Immature natural killer cell (primary cell): Measurements from ENCODE around the gene MEIOB. TPM values are rescaled to one million over a fixed set of nuclear protein-coding genes. Genes with fewer than 3 reads are reported as not detected.

ENCODE experiments used
- DNase-seq, 3 donors: peaks; one replicate each; pipeline ENCODE4 v3.0.0; 2022; ENCODE audit warnings: mixed read lengths in 1 of 3
- H3K27ac Mint-ChIP-seq, 6 donors: one replicate each; pipeline ENCODE4 v1.8.0; 2020; ENCODE audit warnings: mixed read lengths in 6 of 6, mild to moderate bottlenecking in 5 of 6, inconsistent platforms in 4 of 6, moderate library complexity in 3 of 6
- H3K27me3 Mint-ChIP-seq, 3 donors: one replicate each; pipeline ENCODE4 v1.8.0; 2020 to 2021; ENCODE audit warnings: low read depth in 3 of 3, mild to moderate bottlenecking in 3 of 3, mixed read lengths in 3 of 3, moderate library complexity in 3 of 3, inconsistent platforms in 1 of 3
- H3K36me3 Mint-ChIP-seq, 3 donors: one replicate each; pipeline ENCODE4 v1.8.0; 2020; ENCODE audit warnings: mixed read lengths in 3 of 3, inconsistent platforms in 2 of 3, mild to moderate bottlenecking in 2 of 3
- H3K4me1 Mint-ChIP-seq, 2 donors: one replicate each; pipeline ENCODE4 v1.8.0; 2020; ENCODE audit warnings: inconsistent platforms in 2 of 2, mild to moderate bottlenecking in 2 of 2, mixed read lengths in 2 of 2, moderate library complexity in 1 of 2
- H3K4me3 Mint-ChIP-seq, 5 donors: one replicate each; pipeline ENCODE4 v1.8.0; 2020; ENCODE audit warnings: mild to moderate bottlenecking in 5 of 5, mixed read lengths in 5 of 5, inconsistent platforms in 3 of 5, moderate library complexity in 3 of 5
- H3K9me3 Mint-ChIP-seq, 6 donors: one replicate each; pipeline ENCODE4 v1.8.0; 2020; ENCODE audit warnings: mild to moderate bottlenecking in 6 of 6, mixed read lengths in 6 of 6, inconsistent platforms in 4 of 6, moderate library complexity in 3 of 6
- polyA plus RNA-seq, 3 donors: library from polyadenylated mRNA; unstranded; fragments of 300-500 nt; fragmentation: Illumina TruSeq; gene quantifications; one replicate each; pipeline ENCODE4 v1.2.3, GENCODE V29; 2021

The MEIOB gene
- polyA plus RNA-seq, 3 donors from 2014 or later = not detected

- H3K4me3 Mint-ChIP-seq = no peak overlapping the region
- no peaks in the 10 kb centered on the region for H3K36me3 Mint-ChIP-seq
- H3K9me3 Mint-ChIP-seq = no peaks in the 10 kb centered on the region
- peaks cover 5 to 12% (median 11%) of the 10 kb centered on the region in 3 donors for H3K27me3 Mint-ChIP-seq
- H3K4me1 Mint-ChIP-seq = no peaks in the 10 kb centered on the region
- H3K27ac Mint-ChIP-seq = no peak overlapping the region
- DNase-seq = no peak
Observed at GRCh38 chr16:1913327-1914083, 41.5 kb upstream of the MEIOB start.

GRCh38 chr16:1912215-1912543 lies 40.2 kb upstream of the MEIOB start:
- H3K4me3 Mint-ChIP-seq = no peak overlapping the region
- H3K27ac Mint-ChIP-seq = no peak overlapping the region
- H3K4me1 Mint-ChIP-seq = no peaks in the 10 kb centered on the region
- no peaks in the 10 kb centered on the region for H3K36me3 Mint-ChIP-seq
- H3K9me3 Mint-ChIP-seq = no peaks in the 10 kb centered on the region
- H3K27me3 Mint-ChIP-seq = peaks cover 5 to 12% (median 11%) of the 10 kb centered on the region in 3 donors
- no peak for DNase-seq

GRCh38 chr16:1911467-1912214 lies 39.7 kb upstream of the MEIOB start:
- Mint-ChIP-seq H3K9me3 (no peaks in the 10 kb centered on the region), H3K27ac (no peak overlapping the region), H3K27me3 (peaks cover 5 to 9% (median 8%) of the 10 kb centered on the region in 3 donors), H3K4me1 (no peaks in the 10 kb centered on the region), H3K36me3 (no peaks in the 10 kb centered on the region), H3K4me3 (no peak overlapping the region)
- no peak for DNase-seq

- Mint-ChIP-seq H3K4me3 (no peak overlapping the region), H3K27ac (no peak overlapping the region)
Observed at GRCh38 chr16:1909561-1910231, 37.7 kb upstream of the MEIOB start.

GRCh38 chr16:1908983-1909382 lies 37.0 kb upstream of the MEIOB start:
- Mint-ChIP-seq H3K36me3 (no peaks in the 10 kb centered on the region), H3K27ac (no peak overlapping the region), H3K4me3 (no peak overlapping the region)

More at GRCh38 chr16:1909561-1910231, 37.7 kb upstream of the MEIOB start:
- Mint-ChIP-seq H3K36me3 (no peaks in the 10 kb centered on the region), H3K4me1 (no peaks in the 10 kb centered on the region), H3K27me3 (peaks cover 3 to 4% (median 3%) of the 10 kb centered on the region in 3 donors), H3K9me3 (no peaks in the 10 kb centered on the region)
- no peak for DNase-seq

GRCh38 chr16:1908184-1908583 lies 36.2 kb upstream of the MEIOB start:
- no peaks in the 10 kb centered on the region for H3K36me3 Mint-ChIP-seq
- no peak overlapping the region for H3K4me3 Mint-ChIP-seq
- no peaks in the 10 kb centered on the region for H3K4me1 Mint-ChIP-seq
- peaks cover 0 to 5% (median 4%) of the 10 kb centered on the region in 3 donors for H3K27me3 Mint-ChIP-seq
- no peaks in the 10 kb centered on the region for H3K9me3 Mint-ChIP-seq
- no peak overlapping the region for H3K27ac Mint-ChIP-seq
- no peak for DNase-seq

More at GRCh38 chr16:1908983-1909382, 37.0 kb upstream of the MEIOB start:
- Mint-ChIP-seq H3K4me1 (no peaks in the 10 kb centered on the region), H3K27me3 (peaks cover 0 to 5% (median 4%) of the 10 kb centered on the region in 3 donors), H3K9me3 (no peaks in the 10 kb centered on the region)
- no peak for DNase-seq

GRCh38 chr16:1907226-1907860 lies 35.4 kb upstream of the MEIOB start:
- no peaks in the 10 kb centered on the region for H3K36me3 Mint-ChIP-seq
- H3K27ac Mint-ChIP-seq = no peak overlapping the region
- H3K4me3 Mint-ChIP-seq = no peak overlapping the region
- H3K27me3 Mint-ChIP-seq = peaks cover 2 to 7% (median 5%) of the 10 kb centered on the region in 3 donors
- H3K9me3 Mint-ChIP-seq = no peaks in the 10 kb centered on the region
- DNase-seq = no peak
- no peaks in the 10 kb centered on the region for H3K4me1 Mint-ChIP-seq

- no peak overlapping the region for H3K27ac Mint-ChIP-seq
- H3K4me3 Mint-ChIP-seq = no peak overlapping the region
- H3K9me3 Mint-ChIP-seq = no peaks in the 10 kb centered on the region
- no peaks in the 10 kb centered on the region for H3K36me3 Mint-ChIP-seq
- no peaks in the 10 kb centered on the region for H3K4me1 Mint-ChIP-seq
- peaks cover 2 to 7% (median 5%) of the 10 kb centered on the region in 3 donors for H3K27me3 Mint-ChIP-seq
- no peak for DNase-seq
Observed at GRCh38 chr16:1906846-1907165, 34.8 kb upstream of the MEIOB start.

- Mint-ChIP-seq H3K27me3 (peaks cover 2 to 7% (median 5%) of the 10 kb centered on the region in 3 donors), H3K4me1 (no peaks in the 10 kb centered on the region)
Observed at GRCh38 chr16:1906055-1906845, 34.3 kb upstream of the MEIOB start.

GRCh38 chr16:1903845-1904840 lies 32.2 kb upstream of the MEIOB start:
- Mint-ChIP-seq H3K27me3 (peaks cover 2 to 8% (median 5%) of the 10 kb centered on the region in 3 donors), H3K4me3 (no peak overlapping the region), H3K4me1 (no peaks in the 10 kb centered on the region), H3K27ac (no peak overlapping the region), H3K36me3 (no peaks in the 10 kb centered on the region), H3K9me3 (no peaks in the 10 kb centered on the region)
- DNase-seq = no peak

More at GRCh38 chr16:1906055-1906845, 34.3 kb upstream of the MEIOB start:
- Mint-ChIP-seq H3K4me3 (no peak overlapping the region), H3K27ac (no peak overlapping the region), H3K36me3 (no peaks in the 10 kb centered on the region), H3K9me3 (no peaks in the 10 kb centered on the region)
- no peak for DNase-seq

GRCh38 chr16:1903220-1903574 lies 31.2 kb upstream of the MEIOB start:
- H3K36me3 Mint-ChIP-seq = no peaks in the 10 kb centered on the region
- DNase-seq = no peak
- peaks cover 4 to 8% (median 7%) of the 10 kb centered on the region in 3 donors for H3K27me3 Mint-ChIP-seq
- no peaks in the 10 kb centered on the region for H3K4me1 Mint-ChIP-seq
- H3K4me3 Mint-ChIP-seq = no peak overlapping the region
- no peaks in the 10 kb centered on the region for H3K9me3 Mint-ChIP-seq
- H3K27ac Mint-ChIP-seq = peak overlapping the region in 1 of 6 donors; percentile 58

GRCh38 chr16:1902547-1903219 lies 30.7 kb upstream of the MEIOB start:
- no peaks in the 10 kb centered on the region for H3K36me3 Mint-ChIP-seq
- H3K4me1 Mint-ChIP-seq = no peaks in the 10 kb centered on the region
- H3K9me3 Mint-ChIP-seq = no peaks in the 10 kb centered on the region
- peaks cover 4 to 9% (median 8%) of the 10 kb centered on the region in 3 donors for H3K27me3 Mint-ChIP-seq
- DNase-seq = no peak
- no peak overlapping the region for H3K4me3 Mint-ChIP-seq
- no peak overlapping the region for H3K27ac Mint-ChIP-seq
